Mesenchymal stem cell (in vitro differentiated cells and primary cell): ENCODE results near the gene S100B.
A peak's percentile ranks its signal among the peaks of the same experiment; 100 is the strongest.

Experiments
- DNase-seq: peaks from one replicate; pipeline ENCODE4 v3.0.0-alpha.2; 2013
- H2AFZ ChIP-seq: one replicate; pipeline ENCODE4 v1.6.1; 2013; ENCODE audit warnings: low read depth, mild to moderate bottlenecking, control low read depth, inconsistent platforms, low read length, moderate library complexity
- H2AK5ac ChIP-seq: 2 replicates; pipeline ENCODE4 v1.6.1; 2013; ENCODE audit warnings: low read length, moderate library complexity, mild to moderate bottlenecking, inconsistent platforms; ENCODE audit not compliant: severe bottlenecking
- H2BK120ac ChIP-seq: one replicate; pipeline ENCODE4 v1.6.1; 2013; ENCODE audit warnings: low read depth, mild to moderate bottlenecking, inconsistent platforms, low read length, moderate library complexity
- H2BK12ac ChIP-seq, 2 experiments: one replicate each; pipeline ENCODE4 v1.6.1; 2013; ENCODE audit warnings: inconsistent platforms in 2 of 2, low read length in 2 of 2, mild to moderate bottlenecking in 2 of 2, moderate library complexity in 2 of 2, control low read depth in 1 of 2
- H2BK15ac ChIP-seq: one replicate; pipeline ENCODE4 v1.6.1; 2013; ENCODE audit warnings: mild to moderate bottlenecking, low read depth, inconsistent platforms; ENCODE audit not compliant: poor library complexity, severe bottlenecking
- H2BK5ac ChIP-seq: 2 replicates; pipeline ENCODE4 v1.6.1; 2013; ENCODE audit warnings: low read depth, mild to moderate bottlenecking, low read length, control low read depth, inconsistent platforms; ENCODE audit not compliant: poor library complexity, severe bottlenecking
- H3K14ac ChIP-seq, 2 experiments: one replicate each; pipeline ENCODE4 v1.6.1; 2013; ENCODE audit warnings: inconsistent platforms in 2 of 2, low read length in 2 of 2, control low read depth in 1 of 2, mild to moderate bottlenecking in 1 of 2, moderate library complexity in 1 of 2
- H3K18ac ChIP-seq, 2 experiments: one replicate each; pipeline ENCODE4 v1.6.1; 2013; ENCODE audit warnings: inconsistent platforms in 2 of 2, low read length in 2 of 2, control low read depth in 1 of 2, low read depth in 1 of 2, mild to moderate bottlenecking in 1 of 2
- H3K23ac ChIP-seq, 2 experiments: one replicate each; pipeline ENCODE4 v1.6.1; 2013; ENCODE audit warnings: inconsistent platforms in 2 of 2, low read length in 2 of 2, mild to moderate bottlenecking in 2 of 2, moderate library complexity in 2 of 2, control low read depth in 1 of 2
- H3K27ac ChIP-seq: 2 replicates; pipeline ENCODE4 v1.5.1; 2013; ENCODE audit warnings: mild to moderate bottlenecking, moderate library complexity, low read length, control low read depth, inconsistent platforms; ENCODE audit not compliant: poor library complexity, severe bottlenecking
- H3K27me3 ChIP-seq, 2 experiments: 2 replicates each; pipeline versions ENCODE4 v1.6.1 to v1.7.0; 2013; ENCODE audit warnings: low read length in 2 of 2, mild to moderate bottlenecking in 2 of 2, moderate library complexity in 2 of 2, control low read depth in 1 of 2, inconsistent platforms in 1 of 2; ENCODE audit not compliant: control insufficient read depth in 1 of 2, insufficient read depth in 1 of 2
- H3K36me3 ChIP-seq, 2 experiments: 2 replicates each; pipeline versions ENCODE4 v1.6.1 to v1.7.0; 2013; ENCODE audit warnings: low read length in 2 of 2, control low read depth in 1 of 2, inconsistent platforms in 1 of 2, low read depth in 1 of 2, mild to moderate bottlenecking in 1 of 2; ENCODE audit not compliant: insufficient read depth in 2 of 2, control insufficient read depth in 1 of 2
- H3K4ac ChIP-seq, 2 experiments: one replicate each; pipeline ENCODE4 v1.6.1; 2013; ENCODE audit warnings: inconsistent platforms in 2 of 2, low read length in 2 of 2, mild to moderate bottlenecking in 2 of 2, moderate library complexity in 2 of 2, control low read depth in 1 of 2, low read depth in 1 of 2
- H3K4me1 ChIP-seq: 2 replicates; pipeline ENCODE4 v1.6.1; 2013; ENCODE audit warnings: low read depth, low read length, control low read depth; ENCODE audit not compliant: control insufficient read depth, insufficient read depth
- H3K4me2 ChIP-seq: 2 replicates; pipeline ENCODE4 v1.6.1; 2013; ENCODE audit warnings: low read length, mild to moderate bottlenecking, inconsistent platforms; ENCODE audit not compliant: poor library complexity, severe bottlenecking
- H3K4me3 ChIP-seq, 2 experiments: 2 replicates each; pipeline versions ENCODE4 v1.5.1 to v1.7.0; 2013; ENCODE audit warnings: low read length in 2 of 2, mild to moderate bottlenecking in 2 of 2, control low read depth in 1 of 2, low read depth in 1 of 2; ENCODE audit not compliant: insufficient read depth in 1 of 2
- H3K79me1 ChIP-seq: replicated peaks from 2 replicates; pipeline ENCODE4 v1.6.1; 2013; ENCODE audit warnings: mild to moderate bottlenecking, control low read depth, low read length, inconsistent platforms; ENCODE audit not compliant: poor library complexity, severe bottlenecking
- H3K9ac ChIP-seq: 2 replicates; pipeline ENCODE4 v1.7.0; 2013; ENCODE audit warnings: mild to moderate bottlenecking, low read length, moderate library complexity
- H3K9me3 ChIP-seq: 2 replicates; pipeline ENCODE4 v1.7.0; 2013; ENCODE audit warnings: mild to moderate bottlenecking, low read length; ENCODE audit not compliant: control insufficient read depth
- H4K8ac ChIP-seq: one replicate; pipeline ENCODE4 v1.6.1; 2013; ENCODE audit warnings: inconsistent platforms, mild to moderate bottlenecking, low read length, moderate library complexity
- H4K91ac ChIP-seq: one replicate; pipeline ENCODE4 v1.6.1; 2013; ENCODE audit warnings: mild to moderate bottlenecking, low read length, inconsistent platforms
- WGBS: methylation state at CpG from one replicate; pipeline ENCODE4 v1.1.7; 2013; ENCODE audit warnings: mixed read lengths; 5-methylcytosine and 5-hydroxymethylcytosine counted together

The S100B gene

DNA sequence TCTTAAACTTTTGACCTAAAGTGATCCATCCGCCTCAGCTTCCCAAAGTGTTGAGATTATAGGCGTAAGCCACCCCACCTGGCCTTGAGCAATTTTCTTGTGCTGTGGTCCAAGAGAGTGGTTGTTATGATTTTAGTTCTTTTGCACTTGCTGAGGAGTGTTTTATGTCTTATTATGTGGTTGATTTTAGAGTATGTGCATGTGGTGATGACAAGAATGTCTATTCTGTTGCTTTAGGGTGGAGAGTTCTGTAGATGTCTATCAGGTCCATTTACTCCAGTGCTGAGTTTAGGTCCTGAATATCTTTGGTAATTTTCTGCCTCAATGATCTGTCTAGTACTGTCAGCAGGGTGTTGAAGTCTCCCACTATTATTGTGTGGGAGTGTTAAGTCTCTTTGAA is 11.2 kb upstream of the S100B start:
- H2BK5ac ChIP-seq: no peak overlapping the region
- H3K9ac ChIP-seq: no peak overlapping the region
- H2AK5ac ChIP-seq: no peak overlapping the region
- 97% methylated on average over 2 of the region's 2 CpGs for WGBS
- no peak overlapping the region for H2BK15ac ChIP-seq
- no peak overlapping the region for H3K4me3 ChIP-seq
- no peak overlapping the region for H3K18ac ChIP-seq
- H3K14ac ChIP-seq: no peak overlapping the region
- H2BK120ac ChIP-seq: no peak overlapping the region
- no peaks in the 10 kb centered on the region for H3K79me1 ChIP-seq
- H3K4ac ChIP-seq: no peak overlapping the region
- H4K91ac ChIP-seq: no peak overlapping the region
- no peak overlapping the region for H3K4me2 ChIP-seq
- H3K4me1 ChIP-seq: no peaks in the 10 kb centered on the region
- no peak overlapping the region for H2AFZ ChIP-seq
- DNase-seq: no peak
- H3K36me3 ChIP-seq: no peaks in the 10 kb centered on the region
- H3K23ac ChIP-seq: no peak overlapping the region
- H3K27ac ChIP-seq: no peak overlapping the region
- H3K27me3 ChIP-seq: no peaks in the 10 kb centered on the region
- no peak overlapping the region for H2BK12ac ChIP-seq
- no peak overlapping the region for H4K8ac ChIP-seq
- H3K9me3 ChIP-seq: peaks cover 17% of the 10 kb centered on the region

DNA sequence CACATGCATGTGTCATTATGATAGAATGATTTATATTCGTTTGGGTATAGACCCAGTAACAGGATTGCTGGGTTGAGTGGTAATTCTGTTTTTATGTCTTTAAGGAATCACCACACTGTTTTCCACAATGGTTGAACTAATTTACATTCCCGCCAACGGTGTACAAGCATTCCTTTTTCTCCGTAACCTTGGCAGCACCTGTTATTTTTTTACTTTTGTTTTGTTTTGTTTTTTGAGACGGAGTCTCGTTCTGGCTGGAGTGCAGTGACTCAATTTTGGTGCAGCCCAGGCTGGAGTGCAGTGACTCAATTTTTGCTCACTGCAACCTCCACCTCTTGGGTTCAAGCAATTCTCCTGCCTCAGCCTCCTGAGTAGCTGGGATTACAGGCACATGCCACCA is 8.5 kb upstream of the S100B start:
- H3K4ac ChIP-seq: no peak overlapping the region
- H2BK12ac ChIP-seq: no peak overlapping the region
- no peak overlapping the region for H3K14ac ChIP-seq
- H3K36me3 ChIP-seq: no peaks in the 10 kb centered on the region
- no peak overlapping the region for H2AK5ac ChIP-seq
- H3K18ac ChIP-seq: no peak overlapping the region
- H3K4me1 ChIP-seq: no peaks in the 10 kb centered on the region
- no peak overlapping the region for H3K4me2 ChIP-seq
- WGBS: 73% methylated on average over 4 of the region's 6 CpGs
- H2BK5ac ChIP-seq: no peak overlapping the region
- no peak for DNase-seq
- no peak overlapping the region for H3K9ac ChIP-seq
- H2BK15ac ChIP-seq: no peak overlapping the region
- H2BK120ac ChIP-seq: no peak overlapping the region
- H3K4me3 ChIP-seq: no peak overlapping the region
- H2AFZ ChIP-seq: no peak overlapping the region
- no peak overlapping the region for H4K8ac ChIP-seq
- H4K91ac ChIP-seq: no peak overlapping the region
- no peaks in the 10 kb centered on the region for H3K79me1 ChIP-seq
- peaks cover 4 to 20% of the 10 kb centered on the region in 2 experiments for H3K27me3 ChIP-seq
- no peak overlapping the region for H3K27ac ChIP-seq
- H3K23ac ChIP-seq: no peak overlapping the region
- peaks cover 8% of the 10 kb centered on the region for H3K9me3 ChIP-seq

DNA sequence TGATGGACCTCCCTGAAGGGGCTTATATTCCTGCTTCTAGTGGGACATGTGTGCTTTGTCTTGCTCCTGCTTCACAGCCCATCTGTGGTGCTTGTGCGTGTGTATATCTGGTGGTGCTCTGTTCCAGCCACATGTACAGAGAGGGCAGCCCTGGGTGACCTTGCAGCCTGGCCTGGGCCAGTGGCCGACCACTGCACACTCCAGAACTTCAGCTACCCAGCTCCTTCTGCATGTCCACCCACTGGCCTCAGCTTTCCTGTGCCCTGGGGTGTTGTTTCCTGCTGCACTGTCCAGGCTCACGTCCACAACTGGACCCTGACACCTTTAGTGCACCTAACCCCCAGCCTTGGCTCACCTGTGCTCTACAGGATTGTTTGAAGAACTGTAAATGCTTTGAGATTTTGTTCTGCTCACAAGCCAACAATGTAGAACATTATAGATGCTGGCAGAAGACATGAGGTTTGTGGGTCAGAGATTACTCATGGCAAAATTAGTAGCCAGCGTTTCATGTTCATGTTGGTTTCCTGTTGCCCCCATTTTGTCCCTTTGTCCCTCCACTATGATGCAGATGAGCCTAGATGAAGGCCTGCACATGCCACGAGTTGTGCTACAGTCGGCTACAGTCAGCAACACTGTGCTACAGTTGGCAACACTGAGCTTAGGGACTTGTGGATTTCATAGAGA is 5.3 kb upstream of the S100B start:
- H3K79me1 ChIP-seq: no peaks in the 10 kb centered on the region

DNA sequence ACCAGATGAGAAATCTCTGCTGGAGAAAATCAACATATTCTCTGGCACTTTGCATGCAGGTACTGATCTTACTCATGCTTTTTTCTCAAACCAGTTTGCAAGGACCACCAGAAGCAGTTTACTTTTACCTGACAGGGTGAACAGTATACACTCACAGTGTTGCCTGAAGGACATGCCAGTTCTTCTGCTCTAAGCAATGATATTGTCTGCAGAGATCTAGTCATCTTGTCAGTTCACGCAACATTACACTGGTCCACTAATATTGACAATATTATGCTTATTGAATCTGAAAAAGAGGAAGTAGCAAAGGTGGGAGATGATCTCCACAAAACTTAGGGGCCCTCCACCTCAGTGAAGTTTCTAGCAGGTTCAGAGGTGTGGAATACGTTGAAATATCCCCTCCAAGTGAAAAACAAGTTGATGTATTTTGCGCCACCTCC is 3.8 kb upstream of the S100B start:
- H3K27me3 ChIP-seq: peaks cover 8 to 42% of the 10 kb centered on the region in 2 experiments
- H4K8ac ChIP-seq: no peak overlapping the region
- no peak overlapping the region for H2BK15ac ChIP-seq
- no peaks in the 10 kb centered on the region for H3K36me3 ChIP-seq
- peaks cover 12% of the 10 kb centered on the region for H3K9me3 ChIP-seq
- no peak overlapping the region for H3K18ac ChIP-seq
- H3K9ac ChIP-seq: no peak overlapping the region
- no peak overlapping the region for H2AFZ ChIP-seq
- H3K27ac ChIP-seq: no peak overlapping the region
- no peak overlapping the region for H3K4me3 ChIP-seq
- H3K4ac ChIP-seq: no peak overlapping the region
- no peaks in the 10 kb centered on the region for H3K4me1 ChIP-seq
- H2AK5ac ChIP-seq: no peak overlapping the region
- H2BK5ac ChIP-seq: no peak overlapping the region
- H2BK120ac ChIP-seq: no peak overlapping the region
- H3K79me1 ChIP-seq: no peaks in the 10 kb centered on the region
- WGBS: 72% methylated on average over 2 of the region's 3 CpGs
- H4K91ac ChIP-seq: no peak overlapping the region
- no peak overlapping the region for H3K14ac ChIP-seq
- no peak for DNase-seq
- no peak overlapping the region for H3K4me2 ChIP-seq
- H3K23ac ChIP-seq: no peak overlapping the region
- no peak overlapping the region for H2BK12ac ChIP-seq

More for the DNA sequence above, 5.3 kb upstream of the S100B start:
- Histone ChIP-seq H4K91ac (no peak overlapping the region), H3K4me3 (peak overlapping the region in 1 of 2 experiments; percentile 2), H3K4me1 (no peaks in the 10 kb centered on the region), H3K18ac (no peak overlapping the region), H3K9ac (no peak overlapping the region), H3K14ac (peak overlapping the region in 1 of 2 experiments; percentile 31), H3K9me3 (peaks cover 12% of the 10 kb centered on the region), H3K27ac (no peak overlapping the region), H2AFZ (no peak overlapping the region), H3K4ac (no peak overlapping the region), H3K36me3 (no peaks in the 10 kb centered on the region), H2AK5ac (no peak overlapping the region), H2BK12ac (no peak overlapping the region), H2BK5ac (no peak overlapping the region), H4K8ac (no peak overlapping the region), H2BK15ac (no peak overlapping the region), H3K27me3 (peaks cover 8 to 42% of the 10 kb centered on the region in 2 experiments), H2BK120ac (no peak overlapping the region), H3K23ac (no peak overlapping the region), H3K4me2 (no peak overlapping the region)
- WGBS: 86% methylated on average over 5 of the region's 6 CpGs
- no peak for DNase-seq
